GM18861 (cell line): ENCODE measurements around the gene TLL2.

Experiments used
- ATAC-seq: cut with Tn5 transposase; IDR thresholded peaks from one replicate; pipeline ENCODE4 v1.9.1; 2021; ENCODE audit not compliant: unreplicated experiment

The TLL2 gene

GRCh38 chr10:96334616-96335526 lies 178.9 kb downstream of the TLL2 start:
- no peak for ATAC-seq

DNA sequence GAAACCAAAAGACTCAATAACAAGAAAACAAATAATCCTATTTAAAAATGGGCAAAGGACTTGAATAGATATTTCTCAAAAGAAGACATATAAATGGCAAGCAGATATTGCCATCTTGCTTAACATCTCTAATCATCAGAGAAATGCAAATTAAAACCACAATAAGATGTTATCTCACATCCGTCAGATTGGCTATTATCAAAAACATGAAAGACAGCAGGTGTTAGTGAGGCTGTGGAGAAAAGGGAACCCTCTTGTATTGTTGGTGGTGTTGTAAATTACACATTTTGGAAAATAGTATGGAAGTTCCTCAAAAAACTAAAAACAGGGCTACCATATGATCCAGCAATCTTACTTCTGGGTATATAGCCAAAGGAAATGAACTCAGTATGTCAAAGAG lies 180.6 kb downstream of the TLL2 start:
- no peak for ATAC-seq

- ATAC-seq, result no peak
Measured at GRCh38 chr10:96327462-96327861, 186.3 kb downstream of the TLL2 start.

- ATAC-seq, result peak; percentile 85
Measured at GRCh38 chr10:96325719-96326373, 187.9 kb downstream of the TLL2 start.

DNA sequence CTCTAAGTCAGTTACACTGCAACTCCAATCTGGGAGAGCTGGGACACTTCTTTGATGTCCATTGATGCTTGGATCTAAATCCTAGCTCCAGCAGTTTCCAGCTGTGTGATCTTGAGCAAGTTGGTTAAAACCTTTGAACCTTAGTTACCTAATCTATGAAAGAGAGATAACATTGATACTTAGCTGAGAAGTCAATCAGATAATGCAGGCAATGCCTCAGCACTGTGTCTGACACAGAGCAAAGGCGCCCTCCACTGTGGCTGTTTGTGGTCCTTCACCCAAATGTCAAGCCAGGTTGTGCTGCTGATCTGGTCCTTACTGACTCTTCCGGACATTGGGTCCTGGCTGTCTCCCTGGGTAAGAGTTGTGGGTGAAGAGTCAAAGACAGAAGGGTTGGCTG lies 189.3 kb downstream of the TLL2 start:
- no peak for ATAC-seq

DNA sequence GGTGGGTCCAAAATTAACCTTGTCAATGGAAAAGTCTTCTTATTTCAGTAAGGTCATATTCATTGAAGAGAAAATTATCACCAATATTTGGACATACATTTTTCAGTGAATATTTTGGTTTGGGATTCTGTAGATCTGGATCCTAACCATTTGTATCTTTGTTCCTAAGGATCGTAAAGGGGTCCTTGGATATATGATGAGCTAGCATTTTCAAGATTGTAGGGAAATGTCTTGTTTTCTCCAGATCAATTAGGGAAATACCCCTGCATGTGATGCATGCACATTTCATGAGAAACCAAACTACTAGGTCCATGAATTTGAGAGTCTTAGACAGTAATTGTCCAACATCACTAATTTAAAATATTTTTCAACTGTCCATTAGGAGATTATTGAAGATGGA lies 191.5 kb downstream of the TLL2 start:
- no peak for ATAC-seq

DNA sequence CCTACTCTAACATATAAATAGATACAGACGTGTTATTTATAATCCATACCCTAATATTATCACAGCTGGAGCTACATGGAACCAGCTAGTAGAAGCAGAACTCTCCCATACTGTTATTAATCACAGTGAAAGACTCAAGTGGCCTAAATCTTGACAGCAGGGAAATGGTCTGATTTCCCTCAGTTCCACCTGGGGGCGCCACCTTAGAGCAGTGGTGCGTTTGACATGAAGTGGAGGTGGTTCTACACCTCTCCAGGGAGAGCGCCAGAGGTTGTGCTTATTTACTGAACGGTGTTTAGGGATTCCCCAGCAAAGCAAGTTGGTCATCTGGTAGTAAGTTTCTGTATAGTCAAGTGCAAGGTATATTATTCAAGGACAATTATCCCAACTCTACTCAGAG lies 191.9 kb downstream of the TLL2 start:
- no peak for ATAC-seq

- no peak for ATAC-seq
Measured at GRCh38 chr10:96319754-96320474, 193.8 kb downstream of the TLL2 start.

GRCh38 chr10:96317067-96317833 lies 196.5 kb downstream of the TLL2 start:
- ATAC-seq, result no peak
